Measurements from ENCODE around the gene ROGDI. TPM values are rescaled to one million over a fixed set of nuclear protein-coding genes. Genes with fewer than 3 reads are reported as not detected.

ROGDI gene, protein sequence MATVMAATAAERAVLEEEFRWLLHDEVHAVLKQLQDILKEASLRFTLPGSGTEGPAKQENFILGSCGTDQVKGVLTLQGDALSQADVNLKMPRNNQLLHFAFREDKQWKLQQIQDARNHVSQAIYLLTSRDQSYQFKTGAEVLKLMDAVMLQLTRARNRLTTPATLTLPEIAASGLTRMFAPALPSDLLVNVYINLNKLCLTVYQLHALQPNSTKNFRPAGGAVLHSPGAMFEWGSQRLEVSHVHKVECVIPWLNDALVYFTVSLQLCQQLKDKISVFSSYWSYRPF
- 4.1 TPM for polyA plus RNA-seq (2012; ENCODE audit: missing spikeins)

DNA sequence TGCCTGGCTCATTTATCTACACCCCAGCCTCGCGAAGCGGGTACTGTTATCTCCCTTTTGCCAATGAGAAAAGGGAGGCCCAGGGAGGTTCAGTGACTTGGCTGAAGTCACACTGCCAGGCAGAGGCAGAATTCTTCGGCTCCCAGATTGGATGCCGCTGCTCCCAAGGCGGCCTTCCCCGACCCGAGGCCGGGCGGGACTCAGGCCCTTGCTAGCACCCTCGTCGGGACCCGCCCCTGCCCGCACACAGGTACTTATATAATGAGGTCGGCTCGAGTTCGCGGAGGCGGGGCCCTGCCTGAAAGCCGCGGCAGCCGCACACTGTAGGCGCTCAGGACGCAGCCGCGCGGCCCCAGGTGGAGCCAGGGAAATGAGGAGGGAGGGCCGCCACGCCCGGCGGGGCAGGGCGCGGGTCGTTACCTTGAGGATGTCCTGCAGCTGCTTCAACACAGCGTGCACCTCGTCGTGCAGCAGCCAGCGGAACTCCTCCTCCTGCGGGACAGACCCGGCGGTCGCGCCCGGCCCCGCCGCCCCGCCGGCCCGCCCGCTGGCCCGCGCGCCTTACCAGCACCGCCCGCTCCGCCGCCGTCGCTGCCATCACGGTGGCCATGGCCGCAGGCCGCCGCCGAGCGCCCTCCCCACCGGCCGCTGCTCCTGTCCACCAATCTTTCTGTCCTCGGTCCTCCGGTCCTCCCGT, at the start of gene ROGDI:
Gene ROGDI (minus strand): TSS at position 672 of the 697 bp plus-strand sequence. CDS start 62 bp downstream, at position 610.
- DNase-seq (ENCODE audit: insufficient read length), result peak; percentile 64
- no peak for FAIRE-seq

DNA sequence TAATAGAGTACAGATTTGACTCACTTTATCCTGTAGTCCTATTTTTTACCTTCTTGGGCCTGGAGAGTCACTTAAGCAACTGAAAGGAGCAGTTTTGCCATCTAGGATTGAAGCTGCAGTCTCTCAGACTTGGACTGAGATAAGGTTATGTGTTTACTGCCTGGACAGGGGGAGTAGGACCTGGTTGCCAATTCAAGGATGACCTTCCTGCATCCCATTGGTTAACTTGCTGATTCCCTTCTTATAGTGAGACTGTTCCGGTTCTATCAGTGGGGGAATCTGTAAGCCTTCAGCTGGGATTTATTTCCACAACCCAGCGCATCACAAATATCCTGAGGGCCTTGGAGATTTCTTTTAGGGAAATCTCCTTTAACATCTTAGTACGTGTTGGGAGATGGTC, 47.8 kb upstream of the ROGDI start:
- FAIRE-seq, result no peak
- TF ChIP-seq POLR2AphosphoS5 (IDR thresholded peaks at IDR 0.05; ENCODE audit: low read depth, low read length) (no peak), TAF1 (IDR thresholded peaks at IDR 0.05; ENCODE audit: borderline replicate concordance, low read depth, low read length) (no peak), POLR2A (IDR thresholded peaks at IDR 0.05; ENCODE audit: low read depth, low read length) (no peak)
- no peak for DNase-seq (ENCODE audit: insufficient read length)

More for the DNA sequence above, at the start of gene ROGDI:
- TF ChIP-seq POLR2A (IDR thresholded peaks at IDR 0.05; ENCODE audit: low read depth, low read length) (no peak), POLR2AphosphoS5 (IDR thresholded peaks at IDR 0.05; ENCODE audit: low read depth, low read length) (no peak), TAF1 (IDR thresholded peaks at IDR 0.05; ENCODE audit: borderline replicate concordance, low read depth, low read length) (no peak)

DNA sequence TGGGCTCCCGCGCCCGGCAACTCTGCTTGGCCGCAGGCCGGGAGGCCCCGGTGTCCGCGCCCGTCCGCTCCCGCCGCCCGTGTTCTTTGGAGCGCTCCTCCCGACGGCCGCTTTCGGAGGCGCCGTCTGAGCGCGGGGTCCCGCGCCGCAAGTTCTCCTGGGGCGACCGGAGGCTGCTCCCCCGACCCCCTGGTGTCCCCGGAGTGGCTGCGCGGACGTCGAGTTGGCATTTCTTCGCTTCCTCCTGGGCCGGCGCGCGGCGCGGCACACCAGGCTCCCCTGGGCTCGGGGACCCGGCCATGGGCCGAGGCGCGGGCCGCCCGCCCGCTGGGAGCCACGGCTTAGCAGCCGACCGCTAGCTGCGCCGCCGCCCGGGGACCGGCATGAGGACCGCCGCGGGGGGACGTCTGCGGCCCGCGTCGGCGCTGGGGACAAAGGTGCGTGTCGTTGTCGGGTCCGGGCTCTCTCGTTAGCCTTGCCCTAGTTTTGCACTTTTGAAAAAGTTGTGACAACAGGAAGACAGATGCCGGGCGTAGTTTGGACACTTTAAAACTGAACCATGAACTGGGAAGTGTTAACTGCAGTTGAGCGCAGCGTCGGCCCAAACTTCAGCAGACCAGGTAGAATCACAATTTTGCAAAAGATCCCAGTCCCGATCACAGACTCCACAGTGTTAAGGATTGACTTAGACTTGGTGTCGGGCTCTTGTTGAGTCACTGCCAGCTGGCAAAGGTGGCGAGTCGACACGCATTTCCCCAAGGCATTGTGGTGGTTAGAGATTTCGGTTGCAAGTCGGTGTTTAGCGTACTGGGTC, 45.5 kb upstream of the ROGDI start:
- FAIRE-seq (peak; percentile 84), DNase-seq (ENCODE audit: insufficient read length) (peak; percentile 35)
- TF ChIP-seq TAF1 (IDR thresholded peaks at IDR 0.05; ENCODE audit: borderline replicate concordance, low read depth, low read length) (no peak), POLR2AphosphoS5 (IDR thresholded peaks at IDR 0.05; ENCODE audit: low read depth, low read length) (no peak), POLR2A (IDR thresholded peaks at IDR 0.05; ENCODE audit: low read depth, low read length) (no peak)

DNA sequence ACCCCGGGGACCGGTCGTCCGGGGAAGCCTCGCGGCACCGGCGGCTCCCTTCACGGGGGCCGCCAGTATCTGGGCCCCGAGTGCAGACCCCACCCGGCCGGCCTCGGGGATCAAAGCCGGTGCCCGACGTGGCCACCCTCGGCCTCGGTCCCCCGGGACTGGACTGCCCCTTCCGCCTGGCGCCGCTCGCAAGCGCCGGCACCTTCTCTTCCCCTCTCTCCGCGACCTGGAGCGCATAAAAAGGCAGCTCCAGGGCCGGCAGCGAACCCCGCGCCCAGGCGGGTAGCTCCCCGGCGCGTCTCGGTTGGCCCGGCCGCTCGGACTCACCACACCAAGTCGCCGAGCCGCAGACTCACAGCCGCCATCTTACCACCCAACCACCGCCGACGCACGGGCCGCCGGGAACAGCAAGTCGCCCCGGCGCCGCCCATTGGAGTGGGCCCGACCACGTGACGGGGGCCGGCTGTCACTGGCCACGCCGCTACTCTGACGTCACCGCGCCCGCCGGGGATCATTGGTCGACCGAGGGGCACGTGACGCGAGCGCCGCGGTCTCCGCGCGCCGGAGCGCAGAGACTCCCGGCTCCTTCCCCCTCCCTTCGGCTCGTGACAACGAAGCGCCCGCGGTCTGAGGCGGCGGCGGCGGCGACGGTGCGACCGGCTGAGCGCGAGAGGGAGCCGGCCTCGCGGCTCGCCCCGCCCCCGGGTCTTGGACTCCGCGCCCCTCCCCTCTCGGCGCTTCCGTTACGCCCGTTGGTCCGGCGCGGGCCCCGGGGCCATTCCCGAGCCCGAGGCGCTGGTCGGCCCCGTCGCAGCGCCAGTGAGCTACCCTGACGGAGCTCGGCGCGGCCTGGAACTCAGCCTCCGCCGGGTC, 44.7 kb upstream of the ROGDI start, which contains the start of the genes GLYR1 and UBN1:
Gene GLYR1 (minus strand): TSS at position 388 of the 873 bp plus-strand sequence. CDS start 23 bp downstream, at position 365.
Gene UBN1 (plus strand): TSS at position 581 of the 873 bp plus-strand sequence. CDS start 5,437 bp downstream, outside the sequence.
- peak; percentile 97 for FAIRE-seq
- TF ChIP-seq POLR2AphosphoS5 (IDR thresholded peaks at IDR 0.05; ENCODE audit: low read depth, low read length), result peak; percentile 78; the same call in 1 of the 2 replicates
- peak; percentile 84; the same call in 1 of the 2 replicates for TF ChIP-seq POLR2A (IDR thresholded peaks at IDR 0.05; ENCODE audit: low read depth, low read length)
- peak; percentile 83 for TF ChIP-seq TAF1 (IDR thresholded peaks at IDR 0.05; ENCODE audit: borderline replicate concordance, low read depth, low read length)
- DNase-seq (ENCODE audit: insufficient read length), result peak; percentile 92

DNA sequence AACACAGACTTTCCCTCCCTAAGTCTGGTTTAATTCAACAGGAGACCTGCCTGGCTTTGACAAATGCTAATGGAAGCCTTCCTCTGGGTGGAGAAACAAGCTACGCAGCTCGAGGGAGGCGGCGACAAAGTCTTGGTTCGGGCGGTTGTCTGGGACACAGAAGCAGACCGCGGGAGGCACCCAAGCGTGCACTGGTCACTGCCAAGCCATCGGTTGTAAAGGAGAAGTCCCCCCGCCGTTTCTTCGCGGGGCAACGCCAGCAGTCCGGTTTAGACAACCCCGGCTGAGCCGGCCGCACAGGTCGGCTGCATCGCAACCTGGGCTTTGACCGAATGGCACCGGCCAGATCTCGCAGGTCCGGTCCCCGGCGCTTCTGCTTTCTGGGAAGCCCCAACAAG, 44.1 kb upstream of the ROGDI start:
- TF ChIP-seq TAF1 (IDR thresholded peaks at IDR 0.05; ENCODE audit: borderline replicate concordance, low read depth, low read length) (no peak), POLR2AphosphoS5 (IDR thresholded peaks at IDR 0.05; ENCODE audit: low read depth, low read length) (no peak), POLR2A (IDR thresholded peaks at IDR 0.05; ENCODE audit: low read depth, low read length) (no peak)
- FAIRE-seq, result peak; percentile 24
- peak; percentile 39 for DNase-seq (ENCODE audit: insufficient read length)

DNA sequence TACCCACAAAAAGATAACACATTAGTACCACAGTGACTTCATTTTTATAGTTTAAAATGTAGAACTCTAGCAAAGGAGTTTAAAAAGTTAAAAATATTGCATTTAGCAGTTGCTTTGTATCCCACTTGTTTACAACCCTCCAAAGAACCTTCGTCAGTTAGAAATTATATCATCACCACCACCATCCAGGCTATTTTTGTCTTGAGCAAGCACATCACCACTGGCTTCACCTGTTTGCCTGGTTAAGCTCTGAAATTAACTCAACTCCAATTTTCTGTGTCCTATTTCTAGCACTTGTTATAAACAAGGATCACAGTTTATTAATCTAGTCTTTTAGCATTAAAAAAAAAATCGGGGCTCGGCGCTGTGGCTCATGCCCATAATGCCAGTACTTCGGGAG, 38.6 kb upstream of the ROGDI start:
- FAIRE-seq (no peak), DNase-seq (ENCODE audit: insufficient read length) (no peak)
- TF ChIP-seq POLR2A (IDR thresholded peaks at IDR 0.05; ENCODE audit: low read depth, low read length), result no peak

DNA sequence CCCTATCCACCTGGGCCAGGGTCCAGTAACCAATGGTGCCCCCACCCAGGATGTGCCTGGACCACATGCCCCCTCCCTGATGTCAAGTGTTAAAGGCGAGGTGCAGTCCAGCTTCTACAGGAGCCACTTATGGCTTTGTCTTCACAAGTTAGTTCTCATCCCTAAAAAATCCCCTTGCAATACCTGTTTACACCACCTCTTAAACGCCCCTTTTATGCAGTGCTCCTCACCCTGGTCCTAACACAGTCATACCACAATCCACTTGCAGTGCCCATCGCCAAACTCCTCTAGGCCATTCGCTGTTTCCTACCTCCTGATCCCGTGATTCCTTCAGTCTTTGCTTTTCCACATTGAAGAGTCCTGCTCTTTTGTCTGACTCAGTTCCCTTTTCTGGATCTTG, 37.5 kb upstream of the ROGDI start:
- no peak for DNase-seq (ENCODE audit: insufficient read length)
- TF ChIP-seq POLR2A (IDR thresholded peaks at IDR 0.05; ENCODE audit: low read depth, low read length) (no peak), POLR2AphosphoS5 (IDR thresholded peaks at IDR 0.05; ENCODE audit: low read depth, low read length) (no peak), TAF1 (IDR thresholded peaks at IDR 0.05; ENCODE audit: borderline replicate concordance, low read depth, low read length) (no peak)
- FAIRE-seq, result no peak

DNA sequence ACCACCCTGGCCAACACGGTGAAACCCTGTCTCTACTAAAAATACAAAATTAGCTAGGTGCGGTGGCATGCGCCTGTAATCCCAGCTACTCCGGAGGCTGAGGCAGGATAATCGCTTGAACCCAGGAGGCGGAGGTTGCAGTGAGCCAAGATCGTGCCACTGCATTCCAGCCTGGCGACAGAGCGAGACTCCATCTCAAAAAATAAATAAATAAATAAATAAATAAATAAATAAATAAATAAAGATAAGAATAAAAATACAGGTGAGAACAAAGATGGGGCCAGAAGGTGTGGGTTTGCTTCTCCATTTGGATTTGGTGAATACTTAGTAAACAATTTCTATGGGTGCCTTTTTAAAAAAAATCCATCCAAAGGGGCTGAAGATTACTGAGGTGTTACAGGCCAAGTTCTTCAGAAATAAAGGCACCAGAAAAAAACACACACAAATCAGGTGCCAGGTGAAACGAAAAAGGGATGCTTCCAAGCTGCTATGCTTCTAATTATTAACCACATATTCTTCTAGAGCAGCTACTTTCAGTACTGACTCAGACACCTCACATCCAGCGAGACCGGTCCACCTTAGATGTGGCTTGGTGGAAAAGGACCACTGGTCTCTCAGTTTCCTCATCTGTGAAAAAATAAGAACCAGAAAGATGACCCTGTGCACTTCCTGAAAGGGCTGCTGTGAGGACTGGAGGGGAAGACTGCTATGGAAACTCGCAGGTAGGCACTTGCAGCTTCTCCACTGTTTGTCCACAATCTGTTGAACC, 35.5 kb upstream of the ROGDI start:
- FAIRE-seq, result no peak

DNA sequence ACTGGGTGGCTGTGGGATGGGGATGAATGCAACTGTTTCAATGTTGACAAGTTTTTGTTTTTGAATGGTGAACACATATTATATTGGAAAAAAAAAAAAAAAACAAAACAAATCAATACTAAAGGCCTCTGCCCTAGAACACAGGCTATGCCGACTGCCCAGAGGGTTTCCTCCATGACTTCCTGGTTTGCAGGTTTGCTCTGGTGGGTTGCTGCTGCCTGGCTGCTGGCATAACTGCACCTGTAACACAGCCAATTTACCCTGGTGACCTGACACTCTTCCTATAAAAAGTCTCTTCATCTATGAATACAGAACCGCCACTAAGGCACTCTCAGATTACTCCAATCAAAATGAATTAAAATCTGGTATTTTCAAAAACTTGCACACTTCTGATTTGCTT, 34.3 kb upstream of the ROGDI start:
- TF ChIP-seq POLR2A (IDR thresholded peaks at IDR 0.05; ENCODE audit: low read depth, low read length), result no peak
- TF ChIP-seq POLR2AphosphoS5 (IDR thresholded peaks at IDR 0.05; ENCODE audit: low read depth, low read length), result no peak
- no peak for TF ChIP-seq TAF1 (IDR thresholded peaks at IDR 0.05; ENCODE audit: borderline replicate concordance, low read depth, low read length)
- DNase-seq (ENCODE audit: insufficient read length) (no peak), FAIRE-seq (no peak)

More for the DNA sequence above, 35.5 kb upstream of the ROGDI start:
- no peak for DNase-seq (ENCODE audit: insufficient read length)
- no peak for TF ChIP-seq POLR2A (IDR thresholded peaks at IDR 0.05; ENCODE audit: low read depth, low read length)
- no peak for TF ChIP-seq POLR2AphosphoS5 (IDR thresholded peaks at IDR 0.05; ENCODE audit: low read depth, low read length)
- TF ChIP-seq TAF1 (IDR thresholded peaks at IDR 0.05; ENCODE audit: borderline replicate concordance, low read depth, low read length), result no peak

DNA sequence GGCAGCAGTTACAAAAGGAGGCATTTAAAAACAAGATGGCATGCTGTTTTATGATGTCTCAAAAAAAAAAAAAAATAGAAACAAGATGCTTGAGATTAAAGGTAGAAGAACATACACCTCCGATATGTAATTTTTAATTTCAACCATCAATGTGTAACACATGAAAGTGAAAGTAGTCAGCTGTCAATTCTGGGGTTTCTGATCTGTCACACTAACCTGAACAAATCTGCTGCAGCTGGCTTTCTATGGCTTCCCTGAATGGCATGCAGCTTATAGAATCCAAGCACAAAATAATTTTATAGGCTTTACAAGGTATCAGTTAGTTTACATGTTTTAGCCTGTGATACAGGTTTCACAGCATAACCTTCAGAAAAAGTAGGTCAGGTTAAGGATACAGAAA, 31.2 kb upstream of the ROGDI start:
- FAIRE-seq, result no peak
- no peak for TF ChIP-seq TAF1 (IDR thresholded peaks at IDR 0.05; ENCODE audit: borderline replicate concordance, low read depth, low read length)
- no peak for TF ChIP-seq POLR2A (IDR thresholded peaks at IDR 0.05; ENCODE audit: low read depth, low read length)
- no peak for TF ChIP-seq POLR2AphosphoS5 (IDR thresholded peaks at IDR 0.05; ENCODE audit: low read depth, low read length)
- no peak for DNase-seq (ENCODE audit: insufficient read length)
